MM.1S (cell line): ENCODE results near the gene PRKAR1B.

Source experiments
- DNase-seq: peaks from one replicate; pipeline ENCODE4 v3.0.0-alpha.2; 2015
- H2AFZ ChIP-seq: fragments of 300-600 bp; sonication (generic); 2 replicates; pipeline ENCODE4 v1.6.0; 2016; ENCODE audit warnings: antibody characterized with exemption, low read length
- H3F3A ChIP-seq: fragments of 300-600 bp; sonication (generic); 2 replicates; pipeline ENCODE4 v1.6.1; 2016; ENCODE audit warnings: mild to moderate bottlenecking, antibody characterized with exemption, low read length, moderate library complexity, mixed read lengths; ENCODE audit not compliant: insufficient read depth
- H3K27ac ChIP-seq: fragments of 300-600 bp; sonication (generic); 2 replicates; pipeline ENCODE4 v1.5.1; 2016; ENCODE audit warnings: mild to moderate bottlenecking, low read length
- H3K27me3 ChIP-seq: fragments of 300-600 bp; sonication (generic); replicated peaks from 2 replicates; pipeline ENCODE4 v1.6.0; 2016; ENCODE audit warnings: low read length; ENCODE audit not compliant: insufficient read depth
- H3K36me3 ChIP-seq: fragments of 300-600 bp; sonication (generic); replicated peaks from 2 replicates; pipeline ENCODE4 v1.6.1; 2016; ENCODE audit warnings: mild to moderate bottlenecking, low read length, mixed read lengths; ENCODE audit not compliant: insufficient read depth
- H3K4me1 ChIP-seq: fragments of 300-600 bp; sonication (generic); 2 replicates; pipeline ENCODE4 v1.6.1; 2016; ENCODE audit warnings: low read length, mixed read lengths
- H3K4me2 ChIP-seq: fragments of 300-600 bp; sonication (generic); 2 replicates; pipeline ENCODE4 v1.6.0; 2016; ENCODE audit warnings: low read depth, low read length
- H3K4me3 ChIP-seq: fragments of 300-600 bp; sonication (generic); 2 replicates; pipeline ENCODE4 v1.5.1; 2016; ENCODE audit warnings: low read length, mixed read lengths
- H3K79me2 ChIP-seq: fragments of 300-600 bp; sonication (generic); 2 replicates; pipeline ENCODE4 v1.6.1; 2016; ENCODE audit warnings: mixed run types, low read length, mixed read lengths
- H3K9ac ChIP-seq: fragments of 300-600 bp; sonication (generic); 2 replicates; pipeline ENCODE4 v1.6.1; 2016; ENCODE audit warnings: low read length, mixed read lengths
- H3K9me2 ChIP-seq: fragments of 300-600 bp; sonication (generic); replicated peaks from 2 replicates; pipeline ENCODE4 v1.6.1; 2016; ENCODE audit warnings: mild to moderate bottlenecking, low read length, mixed read lengths; ENCODE audit not compliant: insufficient read depth
- H3K9me3 ChIP-seq: fragments of 300-600 bp; sonication (generic); replicated peaks from 2 replicates; pipeline ENCODE4 v1.6.1; 2016; ENCODE audit warnings: mild to moderate bottlenecking, low read length, mixed read lengths; ENCODE audit not compliant: insufficient read depth
- H4K20me1 ChIP-seq: fragments of 300-600 bp; sonication (generic); 2 replicates; pipeline ENCODE4 v1.6.1; 2016; ENCODE audit warnings: mild to moderate bottlenecking, low read length, moderate library complexity, mixed read lengths; ENCODE audit not compliant: insufficient read depth
- CTCF ChIP-seq: fragments of 300-600 bp; sonication (generic); IDR thresholded peaks from 2 replicates; pipeline ENCODE4 v1.5.1; 2016; ENCODE audit warnings: antibody characterized with exemption, low read length, mixed read lengths
- EZH2 ChIP-seq: fragments of 300-600 bp; sonication (generic); optimal IDR thresholded peaks from 2 replicates; pipeline ENCODE3; 2017; ENCODE audit warnings: low read depth, mild to moderate bottlenecking, antibody characterized with exemption, low read length, mixed read lengths
- EZH2phosphoT487 ChIP-seq: fragments of 300-600 bp; sonication (generic); IDR thresholded peaks from 2 replicates; pipeline ENCODE4 v1.6.1; 2018; ENCODE audit warnings: antibody characterized with exemption, low read length

Gene PRKAR1B

DNA sequence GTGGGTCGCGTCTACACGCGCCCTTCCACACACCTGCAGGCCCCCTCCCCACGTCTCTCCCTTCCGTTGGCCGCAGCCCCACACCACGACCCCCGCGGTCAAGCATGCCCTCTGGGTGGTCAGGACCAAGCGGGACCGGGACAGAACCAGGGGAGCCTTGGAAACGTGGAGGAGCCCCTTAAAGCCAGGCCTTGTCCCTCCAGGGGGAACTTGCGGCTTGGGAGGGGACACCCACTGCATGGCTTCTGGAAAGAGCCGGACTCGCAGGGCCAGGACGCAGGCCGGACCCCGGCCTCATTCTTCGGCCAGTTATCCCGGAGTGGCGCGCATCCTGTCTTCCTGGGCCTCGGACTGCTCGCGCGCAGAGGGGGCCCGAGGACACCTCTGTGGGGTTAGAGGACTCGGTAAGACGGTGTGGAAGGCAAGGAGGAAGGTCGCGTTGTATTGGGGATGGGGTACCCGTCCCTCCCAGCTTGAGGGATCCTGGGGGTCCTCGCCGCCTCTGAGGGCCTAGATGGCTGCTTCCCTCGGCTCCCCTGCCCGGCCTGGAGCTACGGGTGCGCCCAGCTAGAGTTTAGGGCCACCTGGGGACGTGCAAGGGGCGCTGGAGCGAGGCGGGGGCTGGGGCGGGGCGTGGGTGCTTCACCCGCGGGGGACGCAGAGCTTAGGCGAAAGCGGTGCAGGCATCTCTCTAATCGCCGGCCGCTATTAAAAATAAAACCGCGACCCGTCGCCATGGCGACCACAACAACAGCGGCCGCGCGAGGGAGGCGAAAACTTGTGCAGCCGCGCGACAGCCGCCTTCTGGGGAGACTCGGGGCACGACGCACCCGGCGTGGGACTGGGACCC lies 205.6 kb downstream of the PRKAR1B start:
- Histone ChIP-seq H3F3A (no peaks in the 10 kb centered on the region), H3K4me3 (no peak overlapping the region), H3K4me2 (no peak overlapping the region), H3K9me3 (no peaks in the 10 kb centered on the region), H2AFZ (no peak overlapping the region), H3K36me3 (no peaks in the 10 kb centered on the region), H3K27me3 (no peaks in the 10 kb centered on the region), H3K79me2 (no peaks in the 10 kb centered on the region), H3K27ac (no peak overlapping the region), H3K9ac (no peak overlapping the region), H3K9me2 (no peaks in the 10 kb centered on the region), H3K4me1 (no peaks in the 10 kb centered on the region), H4K20me1 (no peaks in the 10 kb centered on the region)
- no peak for TF ChIP-seq EZH2phosphoT487
- no peak for TF ChIP-seq EZH2
- TF ChIP-seq CTCF = no peak
- no peak for DNase-seq

DNA sequence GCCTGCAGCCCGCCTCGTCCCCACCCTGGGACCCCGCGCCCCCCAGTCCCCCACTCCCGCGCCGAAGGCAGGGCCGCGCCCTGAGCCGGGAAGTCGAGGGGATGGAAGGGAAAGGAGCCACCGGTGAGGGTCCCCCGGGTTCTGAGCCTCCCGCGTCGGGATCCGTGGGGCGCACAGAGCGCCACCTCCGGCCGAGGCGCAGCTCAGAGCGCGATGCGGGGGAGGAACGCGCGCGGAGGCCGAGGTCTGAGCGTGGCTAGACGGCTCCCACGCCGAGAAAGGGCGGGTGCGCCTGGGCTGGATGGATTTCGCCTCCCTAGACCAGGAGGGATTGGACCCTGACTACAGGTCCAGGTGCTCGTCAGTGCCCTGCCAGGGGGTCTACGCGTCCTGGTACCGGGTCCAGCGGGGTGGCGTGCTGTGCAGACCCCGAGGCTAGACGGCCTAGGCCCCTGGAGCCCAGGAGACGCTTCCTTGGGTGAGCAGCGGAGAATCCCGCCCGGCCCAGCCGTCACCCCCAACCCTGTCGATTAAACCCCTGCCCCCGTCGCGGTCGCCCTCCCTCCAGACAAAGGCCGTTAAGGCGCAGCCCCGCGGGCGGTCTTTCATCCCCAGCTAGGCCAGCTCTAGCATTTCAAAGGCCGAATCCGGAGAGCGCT lies 206.4 kb downstream of the PRKAR1B start:
- H2AFZ ChIP-seq = no peak overlapping the region
- no peaks in the 10 kb centered on the region for H3K79me2 ChIP-seq
- no peaks in the 10 kb centered on the region for H3K4me1 ChIP-seq
- H3F3A ChIP-seq = no peaks in the 10 kb centered on the region
- TF ChIP-seq CTCF = no peak
- no peak for TF ChIP-seq EZH2phosphoT487
- TF ChIP-seq EZH2 = no peak
- no peak overlapping the region for H3K4me2 ChIP-seq
- no peak overlapping the region for H3K9ac ChIP-seq
- H3K27ac ChIP-seq = no peak overlapping the region
- no peaks in the 10 kb centered on the region for H4K20me1 ChIP-seq
- H3K27me3 ChIP-seq = no peaks in the 10 kb centered on the region
- no peaks in the 10 kb centered on the region for H3K9me3 ChIP-seq
- no peaks in the 10 kb centered on the region for H3K36me3 ChIP-seq
- H3K9me2 ChIP-seq = no peaks in the 10 kb centered on the region
- DNase-seq = no peak
- no peak overlapping the region for H3K4me3 ChIP-seq

- Histone ChIP-seq H3K36me3 (no peaks in the 10 kb centered on the region), H3K27me3 (no peaks in the 10 kb centered on the region), H2AFZ (no peak within 1 kb of the TSS), H3K4me1 (no peaks in the 10 kb centered on the region), H4K20me1 (no peaks in the 10 kb centered on the region), H3K27ac (no peak within 1 kb of the TSS), H3K4me2 (no peak within 1 kb of the TSS), H3K79me2 (no peaks in the 10 kb centered on the region), H3K9ac (no peak within 1 kb of the TSS), H3K9me2 (no peaks in the 10 kb centered on the region), H3K4me3 (no peak within 1 kb of the TSS), H3K9me3 (no peaks in the 10 kb centered on the region), H3F3A (no peaks in the 10 kb centered on the region)
- no peak for TF ChIP-seq EZH2
- TF ChIP-seq CTCF = no peak
- no peak for TF ChIP-seq EZH2phosphoT487
- no peak for DNase-seq
These were observed 207.3 kb downstream of the PRKAR1B start, which contains the start of gene PDGFA for GRCh38 chr7:519484-520390. PDGFA (minus strand) TSS chr7:519846; CDS start chr7:519001, 845 bp downstream.
